Gastrocnemius medialis (tissue), 4 donors: Measurements from ENCODE around the gene TDRD12.

Experiments
- CTCF ChIP-seq, 5 experiments: fragments of 450-650 bp in 3 of 5; fragments of 200-600 bp in 2 of 5; sonication (generic) in 2 of 5; IDR thresholded peaks in 4 of 5; conservative IDR thresholded peaks in 1 of 5; 1 replicate in 4 of 5; 2 replicates in 1 of 5; pipeline ENCODE4 v1.5.1; 2016 to 2019; ENCODE audit warnings: antibody characterized with exemption in 5 of 5, mild to moderate bottlenecking in 3 of 5, moderate library complexity in 3 of 5
- POLR2A ChIP-seq, 2 donors: fragments of 450-650 bp; IDR thresholded peaks; one replicate each; pipeline ENCODE4 v1.6.1; 2017; ENCODE audit warnings: antibody characterized with exemption in 2 of 2, mild to moderate bottlenecking in 2 of 2, moderate library complexity in 2 of 2

- TF ChIP-seq CTCF (IDR thresholded peaks at IDR 0.05 in 4 of 5, conservative IDR thresholded peaks at IDR 0.05 in 1 of 5) (no peak), POLR2A (IDR thresholded peaks at IDR 0.05) (no peak)
These were observed 147.1 kb downstream of the TDRD12 start for GRCh38 chr19:32866564-32867265.
